ENCODE measurements around the gene MAP4.

MAP4 gene

GRCh38 chr3:48034000-48034516 lies 17.8 kb upstream of the MAP4 start:
- ATAC-seq: peak; percentile 86
- TF ChIP-seq ISL1 (CRISPR knock-in tag; IDR thresholded peaks at IDR 0.05): peak; percentile 85
- no peak for TF ChIP-seq ZNF565 (CRISPR knock-in tag; conservative IDR thresholded peaks at IDR 0.05; ENCODE audit: low read depth)
- TF ChIP-seq TCF4 (CRISPR knock-in tag; IDR thresholded peaks at IDR 0.05; ENCODE audit: borderline replicate concordance): no peak
- TF ChIP-seq CREB5 (CRISPR knock-in tag; IDR thresholded peaks at IDR 0.05; ENCODE audit: low read depth): peak; percentile 70; the same call in 1 of the 2 replicates
- 0 out of 2 replicates have a peak, but pooled peaks have one; percentile 15 for TF ChIP-seq PATZ1 (CRISPR knock-in tag; IDR thresholded peaks at IDR 0.05; ENCODE audit: borderline replicate concordance)
- no peak for TF ChIP-seq GLIS3 (CRISPR knock-in tag; IDR thresholded peaks at IDR 0.05)

GRCh38 chr3:48030188-48030587 lies 14.0 kb upstream of the MAP4 start:
- TF ChIP-seq PATZ1 (CRISPR knock-in tag; IDR thresholded peaks at IDR 0.05; ENCODE audit: borderline replicate concordance) (no peak), BACH2 (CRISPR knock-in tag; IDR thresholded peaks at IDR 0.05; ENCODE audit: borderline replicate concordance) (no peak), PPARA (CRISPR knock-in tag; IDR thresholded peaks at IDR 0.05; ENCODE audit: borderline replicate concordance) (no peak), ZNF8 (CRISPR knock-in tag; IDR thresholded peaks at IDR 0.05) (no peak), POU6F1 (CRISPR knock-in tag; IDR thresholded peaks at IDR 0.05; ENCODE audit: borderline replicate concordance, low read depth) (no peak), SNAI2 (CRISPR knock-in tag; IDR thresholded peaks at IDR 0.05) (no peak), ZFP30 (CRISPR knock-in tag; IDR thresholded peaks at IDR 0.05) (no peak), ZC3H10 (CRISPR knock-in tag; IDR thresholded peaks at IDR 0.05) (no peak), RARB (CRISPR knock-in tag; IDR thresholded peaks at IDR 0.05) (no peak), ZNF565 (CRISPR knock-in tag; conservative IDR thresholded peaks at IDR 0.05; ENCODE audit: low read depth) (no peak), OSR1 (CRISPR knock-in tag; IDR thresholded peaks at IDR 0.05) (no peak), ISL1 (CRISPR knock-in tag; IDR thresholded peaks at IDR 0.05) (no peak), TOX (CRISPR knock-in tag; IDR thresholded peaks at IDR 0.05; ENCODE audit: borderline replicate concordance) (no peak), TSHZ2 (CRISPR knock-in tag; IDR thresholded peaks at IDR 0.05) (no peak), ZFP3 (CRISPR knock-in tag; IDR thresholded peaks at IDR 0.05) (no peak), TCF4 (CRISPR knock-in tag; IDR thresholded peaks at IDR 0.05; ENCODE audit: borderline replicate concordance) (no peak), CREB5 (CRISPR knock-in tag; IDR thresholded peaks at IDR 0.05; ENCODE audit: low read depth) (no peak), ARNTL (CRISPR knock-in tag; IDR thresholded peaks at IDR 0.05; ENCODE audit: borderline replicate concordance, low read depth) (no peak), ZNF70 (CRISPR knock-in tag; IDR thresholded peaks at IDR 0.05) (no peak)
- no peak for ATAC-seq
